GM19467 (cell line): ENCODE results near the gene TUFT1.

ENCODE experiments used
- ATAC-seq: cut with Tn5 transposase; IDR thresholded peaks from one replicate; pipeline ENCODE4 v1.9.1; 2021; ENCODE audit warnings: mild to moderate bottlenecking, moderate library complexity; ENCODE audit not compliant: unreplicated experiment

The TUFT1 gene

DNA sequence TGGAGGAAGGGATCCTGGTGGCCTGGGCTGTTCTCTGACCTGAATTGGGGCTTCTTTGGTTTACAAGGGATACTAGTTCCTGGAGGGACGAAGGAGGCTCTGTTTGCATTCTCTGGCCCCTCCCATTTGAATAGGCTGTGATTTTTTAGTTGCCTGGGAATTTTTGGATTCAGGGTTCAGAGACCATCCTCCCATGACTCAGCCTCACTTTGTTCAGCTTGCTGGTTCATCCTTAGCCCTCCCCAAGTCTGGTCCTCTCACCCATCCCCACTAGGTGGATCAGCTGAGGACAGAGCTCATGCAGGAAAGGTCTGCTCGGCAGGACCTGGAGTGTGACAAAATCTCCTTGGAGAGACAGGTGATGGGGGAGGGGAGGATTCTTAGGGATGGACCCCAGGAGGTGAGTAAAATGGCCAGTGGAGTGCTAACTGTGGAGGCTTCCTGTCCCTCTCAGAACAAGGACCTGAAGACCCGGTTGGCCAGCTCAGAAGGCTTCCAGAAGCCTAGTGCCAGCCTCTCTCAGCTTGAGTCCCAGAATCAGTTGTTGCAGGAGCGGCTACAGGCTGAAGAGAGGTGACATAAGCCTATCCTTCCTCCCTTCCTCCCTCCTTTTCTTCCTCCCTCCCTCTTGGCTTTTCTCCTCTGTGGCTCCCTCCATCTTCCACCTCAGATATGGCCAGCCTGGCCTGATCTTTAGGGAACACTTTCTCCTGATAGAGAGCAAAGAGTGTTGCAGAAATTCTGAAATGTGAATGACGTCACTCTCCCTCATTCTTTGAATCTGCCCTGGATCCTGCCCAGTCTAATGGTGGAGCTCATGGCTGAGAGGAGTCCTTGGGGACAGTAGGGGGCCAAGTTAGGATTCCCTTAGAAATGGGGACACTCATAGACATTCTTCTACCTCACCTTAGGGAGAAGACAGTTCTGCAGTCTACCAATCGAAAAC lies 4.5 kb upstream of the TUFT1 start:
- ATAC-seq: no peak

GRCh38 chr1:151536499-151536898 lies 3.6 kb upstream of the TUFT1 start:
- no peak for ATAC-seq

GRCh38 chr1:151537112-151537511 lies 3.0 kb upstream of the TUFT1 start:
- ATAC-seq: no peak

- ATAC-seq: peak; percentile 41
Observed at GRCh38 chr1:151539321-151540020, 638 bp upstream of the TUFT1 start.

DNA sequence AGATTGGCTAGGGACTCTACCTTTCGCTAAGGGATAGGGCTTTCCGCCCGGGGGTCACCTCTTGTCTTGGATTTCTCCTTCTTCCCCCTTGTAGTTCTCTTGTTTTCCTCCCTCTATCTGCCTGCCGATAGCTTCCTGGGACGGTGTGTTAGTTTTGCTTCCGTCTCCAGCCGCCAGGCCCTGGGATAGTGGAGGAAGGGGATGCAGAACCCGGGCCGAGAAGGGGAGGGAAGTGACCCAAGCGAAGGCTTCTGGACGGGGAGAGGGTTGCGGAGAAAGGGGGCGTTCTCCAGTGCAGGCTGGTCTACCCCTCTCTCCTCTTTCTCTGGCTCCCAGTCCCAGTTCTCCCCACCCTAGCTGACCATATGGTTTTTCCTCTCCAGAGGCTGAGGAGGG lies 871 bp downstream of the TUFT1 start:
- ATAC-seq: no peak

DNA sequence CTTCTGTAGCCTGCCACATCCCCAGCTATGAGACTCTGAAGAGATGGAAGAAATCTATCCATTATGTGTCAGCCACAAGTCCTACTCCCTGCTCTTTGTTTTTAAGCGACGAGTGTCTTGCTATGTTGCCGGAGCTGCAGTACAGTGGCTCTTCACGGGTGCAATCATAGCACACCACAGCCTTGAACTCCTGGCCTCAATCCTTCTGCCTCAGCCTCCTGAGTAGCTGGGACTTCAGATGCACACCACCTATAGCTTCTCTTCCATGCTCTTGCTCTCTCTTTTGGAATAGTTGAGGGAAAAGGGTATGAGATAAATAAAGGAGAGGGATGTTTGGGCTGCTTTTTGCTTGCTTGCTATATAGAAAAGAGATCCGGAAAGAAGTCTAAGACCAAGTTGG lies 1.6 kb downstream of the TUFT1 start:
- no peak for ATAC-seq

GRCh38 chr1:151542710-151543129 lies 2.6 kb downstream of the TUFT1 start:
- no peak for ATAC-seq

DNA sequence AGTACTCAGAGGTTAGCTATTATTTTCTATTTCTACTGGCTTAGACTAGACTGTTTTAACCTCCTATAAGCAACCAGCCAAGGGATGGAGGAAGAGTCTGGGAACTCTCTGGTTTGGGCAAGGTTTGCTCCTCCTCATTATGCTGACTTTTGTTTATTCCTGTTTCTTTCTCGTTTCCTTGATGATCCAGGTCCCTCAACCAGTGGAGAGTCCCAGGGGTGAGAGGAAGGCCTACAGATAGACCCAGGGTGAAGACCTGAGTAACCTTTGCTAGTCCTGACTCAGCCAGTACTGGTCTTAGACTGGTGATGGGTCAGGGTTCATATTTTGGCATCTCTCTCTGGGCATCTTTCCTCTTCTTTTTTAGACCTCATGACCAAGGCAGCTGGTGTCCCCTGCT lies 5.4 kb downstream of the TUFT1 start:
- ATAC-seq: no peak

GRCh38 chr1:151546011-151546925 lies 6.2 kb downstream of the TUFT1 start:
- no peak for ATAC-seq

DNA sequence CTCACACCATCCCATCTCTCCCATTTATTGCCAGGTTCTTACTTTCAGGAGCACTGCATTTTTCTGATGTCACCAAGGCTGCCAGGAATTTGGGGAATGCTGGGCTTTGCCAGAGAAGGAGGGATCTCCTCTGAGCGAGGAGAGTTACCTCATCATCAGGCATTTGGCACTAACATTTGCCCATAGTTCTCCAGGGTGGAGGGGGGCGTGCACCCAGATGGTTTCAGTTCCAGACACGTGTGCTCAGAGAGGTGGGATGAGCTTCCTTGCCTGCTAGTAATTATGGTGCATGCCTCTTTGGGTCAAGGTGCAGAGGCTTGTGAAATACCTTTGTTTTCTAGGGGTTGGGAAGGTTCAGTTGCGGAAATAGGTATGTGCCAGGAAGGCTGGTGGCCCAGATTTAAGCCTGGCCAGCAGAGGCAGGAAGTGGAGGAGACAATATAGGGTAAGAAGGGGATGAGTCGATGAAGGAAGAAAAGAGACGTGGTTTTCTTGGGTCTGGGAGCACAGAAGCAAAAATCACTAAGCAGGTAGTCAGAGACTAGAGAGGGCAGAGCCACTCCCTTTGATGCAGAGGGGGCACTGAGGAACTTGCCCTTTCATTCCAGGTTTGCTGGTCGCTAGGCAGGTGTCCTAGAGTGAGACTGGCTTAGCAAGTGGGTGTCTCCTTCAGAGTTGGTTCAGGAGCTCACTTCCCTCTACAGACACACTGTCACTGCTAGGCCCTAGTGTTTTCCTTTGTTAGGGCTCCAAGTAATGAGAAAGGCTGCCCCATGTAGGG lies 7.2 kb downstream of the TUFT1 start:
- ATAC-seq: no peak

- ATAC-seq: no peak
Observed at GRCh38 chr1:151547900-151548230, 7.8 kb downstream of the TUFT1 start.

GRCh38 chr1:151549199-151549598 lies 9.1 kb downstream of the TUFT1 start:
- no peak for ATAC-seq

DNA sequence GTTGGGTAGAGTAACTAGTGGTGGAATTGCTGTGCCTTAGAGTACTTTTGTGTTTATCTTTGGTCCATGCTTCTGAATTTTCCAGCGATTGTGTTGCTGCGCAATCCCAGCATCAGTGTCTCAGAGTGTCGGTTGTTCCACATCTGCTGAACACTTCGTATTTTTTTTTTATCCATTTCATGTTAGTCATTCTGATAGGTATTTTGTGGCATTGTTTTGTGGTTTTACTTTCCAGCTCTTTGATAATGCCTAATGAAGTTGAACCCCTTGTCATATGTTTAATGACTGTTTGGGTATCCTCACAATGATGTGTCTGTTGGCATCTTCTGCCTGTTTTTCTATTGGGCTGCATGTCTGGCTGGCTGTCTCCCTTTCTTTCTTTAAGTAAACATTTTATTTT lies 13.6 kb downstream of the TUFT1 start:
- ATAC-seq: no peak

GRCh38 chr1:151556052-151556451 lies 15.9 kb downstream of the TUFT1 start:
- no peak for ATAC-seq

GRCh38 chr1:151562661-151563060 lies 22.6 kb downstream of the TUFT1 start:
- no peak for ATAC-seq

DNA sequence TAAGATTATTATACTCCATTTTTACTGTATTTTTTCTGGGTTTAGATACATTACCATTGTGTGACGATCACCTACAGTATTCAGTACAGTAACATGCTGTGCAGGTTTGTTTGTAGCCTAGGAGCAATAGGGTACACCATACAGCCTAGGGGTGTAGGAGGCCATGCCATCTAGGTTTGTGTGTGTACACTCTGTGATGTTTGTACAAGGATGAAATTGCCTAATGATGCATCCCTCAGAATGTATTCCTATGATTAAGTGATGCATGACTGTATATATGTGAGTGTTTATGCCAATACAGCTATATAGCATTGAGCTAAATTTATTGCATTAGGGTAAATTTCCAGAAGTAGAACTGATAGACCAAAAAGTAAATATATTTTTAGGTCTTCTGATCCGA lies 23.3 kb downstream of the TUFT1 start:
- ATAC-seq: no peak

DNA sequence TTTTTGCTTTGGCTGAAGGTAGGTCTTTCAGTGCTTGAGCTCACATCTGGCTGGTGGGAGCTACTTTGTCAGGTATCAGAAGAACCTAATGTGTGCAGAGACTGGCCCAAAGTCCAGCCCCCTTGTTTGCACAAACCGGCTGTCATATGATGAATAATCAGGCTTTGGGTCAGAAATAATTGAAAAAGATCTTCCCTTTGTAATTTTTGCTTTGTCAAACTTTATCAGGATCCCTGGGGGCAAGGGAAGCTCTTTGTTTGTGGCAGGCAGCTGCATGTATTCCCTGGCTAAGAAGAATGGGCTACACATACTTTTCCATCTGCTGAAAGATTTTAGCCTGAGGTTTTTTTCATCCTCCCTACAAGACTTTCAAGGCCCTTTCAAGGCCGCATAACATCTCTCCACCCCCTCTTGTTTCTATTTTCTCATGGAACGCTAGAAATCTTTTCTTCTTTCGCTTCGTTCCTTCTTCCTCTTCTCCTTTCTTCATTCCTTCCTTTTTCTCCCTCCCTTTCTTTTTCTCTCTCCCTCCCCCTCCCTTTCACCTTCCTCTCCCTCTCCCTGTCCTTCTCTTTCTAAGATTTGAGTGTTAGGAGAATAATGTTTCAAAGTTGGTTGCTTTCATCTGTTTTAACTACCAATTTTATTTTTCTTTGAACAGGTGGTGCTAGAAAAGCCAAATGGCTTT lies 25.5 kb downstream of the TUFT1 start:
- ATAC-seq: no peak

- no peak for ATAC-seq
Observed at GRCh38 chr1:151568626-151569088, 28.5 kb downstream of the TUFT1 start.

DNA sequence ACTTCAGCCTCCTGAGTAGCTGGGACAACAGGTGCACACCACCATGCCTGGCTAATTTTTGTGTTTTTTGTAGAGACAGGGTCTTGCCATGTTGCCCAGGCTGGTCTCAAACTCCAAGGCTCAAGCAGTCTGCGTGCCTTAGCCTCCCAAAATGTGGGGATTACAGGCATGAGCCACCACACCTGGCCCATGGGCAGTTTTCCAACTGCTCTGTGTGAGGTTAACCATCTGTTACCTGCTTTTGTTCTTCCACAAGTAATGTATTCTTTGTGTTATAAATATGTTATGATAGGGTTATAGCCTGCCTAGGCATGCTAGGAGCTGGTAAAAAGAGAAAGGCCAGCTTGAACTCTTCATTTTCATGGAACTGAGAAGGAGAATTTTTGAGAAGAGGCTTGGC lies 30.7 kb downstream of the TUFT1 start:
- no peak for ATAC-seq
